Stimulated activated CD4-positive, alpha-beta T cell treated with anti-CD3 and anti-CD28 coated beads, Interleukin-15, amount 100 ng/mL, for 24 hours (primary cell): Measurements from ENCODE around the gene TCOF1.
A peak's percentile ranks its signal among the peaks of the same experiment; 100 is the strongest.

Source experiments
- DNase-seq: peaks from one replicate; pipeline ENCODE4 v3.0.0-alpha.2; 2020

TCOF1 gene

GRCh38 chr5:150326707-150327106 lies 30.8 kb upstream of the TCOF1 start:
- no peak for DNase-seq

- DNase-seq: no peak
Measured at GRCh38 chr5:150327139-150327538, 30.4 kb upstream of the TCOF1 start.

GRCh38 chr5:150328515-150328914 lies 29.0 kb upstream of the TCOF1 start:
- no peak for DNase-seq

DNA sequence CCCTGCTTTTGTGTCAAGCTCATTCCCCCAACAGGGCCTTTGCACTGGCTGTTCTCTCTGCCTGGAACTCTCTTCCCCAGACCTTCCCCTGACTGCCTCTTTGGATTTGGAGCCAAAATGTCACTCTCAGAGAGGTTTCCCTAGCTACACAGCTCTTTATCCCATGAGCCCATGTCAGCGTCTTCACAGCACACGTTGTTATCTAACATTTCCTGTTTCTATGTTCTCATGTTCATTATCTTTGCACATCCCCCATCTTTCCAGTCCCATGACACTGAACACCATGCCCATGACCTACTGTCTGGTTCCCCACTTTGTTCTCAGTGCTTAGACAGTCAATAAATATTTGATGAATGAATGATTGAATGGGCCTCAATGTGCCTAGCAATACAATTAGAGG lies 28.5 kb upstream of the TCOF1 start:
- DNase-seq: no peak

DNA sequence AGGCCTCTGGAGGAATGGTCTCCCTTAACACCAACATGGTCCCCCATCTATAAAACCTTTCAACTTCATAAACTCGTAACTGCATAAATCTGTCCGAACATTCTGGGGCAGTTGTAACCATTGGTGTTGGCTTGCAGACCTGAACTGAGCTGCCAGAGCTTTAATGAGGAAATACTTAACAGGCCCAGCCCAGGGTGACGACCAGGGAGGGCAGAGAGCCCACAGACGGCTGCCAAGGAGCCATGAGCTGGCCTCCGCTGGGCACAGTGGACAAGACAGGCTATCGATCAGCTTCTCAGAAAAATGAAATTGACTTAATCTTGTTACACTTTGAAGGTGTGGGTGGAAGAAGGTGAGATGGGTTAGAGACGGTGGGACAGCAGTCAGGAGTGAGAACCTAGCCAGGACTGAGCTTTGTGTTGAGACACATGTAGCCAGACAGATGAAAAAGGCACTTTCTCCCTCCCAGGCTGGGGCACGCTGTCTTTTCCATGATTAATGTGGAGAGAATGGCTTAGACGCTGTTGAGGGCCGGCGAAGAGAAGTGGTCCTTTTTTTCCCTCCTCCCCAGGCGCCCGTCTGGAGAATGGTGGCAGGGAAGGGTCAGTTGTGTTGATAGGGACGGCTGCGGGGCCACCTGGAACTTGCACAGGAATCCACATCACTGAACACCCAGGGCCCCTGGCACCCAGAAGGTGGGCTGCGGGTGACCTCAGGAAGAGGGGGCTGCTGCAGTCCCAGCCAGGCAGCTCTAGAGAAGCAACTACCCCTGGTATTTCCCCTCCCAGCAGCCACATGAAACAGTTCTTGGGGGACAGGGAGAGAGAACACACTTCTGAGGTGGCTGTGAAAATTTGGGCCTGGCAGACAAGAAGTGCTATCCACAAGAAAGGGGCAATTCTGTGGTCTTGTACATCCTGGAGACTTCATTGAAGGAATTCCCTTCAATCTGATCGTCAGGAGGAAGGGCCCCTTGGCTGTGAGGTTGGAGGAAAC lies 27.3 kb upstream of the TCOF1 start:
- no peak for DNase-seq

- DNase-seq: no peak
Measured at GRCh38 chr5:150333400-150333799, 24.1 kb upstream of the TCOF1 start.

DNA sequence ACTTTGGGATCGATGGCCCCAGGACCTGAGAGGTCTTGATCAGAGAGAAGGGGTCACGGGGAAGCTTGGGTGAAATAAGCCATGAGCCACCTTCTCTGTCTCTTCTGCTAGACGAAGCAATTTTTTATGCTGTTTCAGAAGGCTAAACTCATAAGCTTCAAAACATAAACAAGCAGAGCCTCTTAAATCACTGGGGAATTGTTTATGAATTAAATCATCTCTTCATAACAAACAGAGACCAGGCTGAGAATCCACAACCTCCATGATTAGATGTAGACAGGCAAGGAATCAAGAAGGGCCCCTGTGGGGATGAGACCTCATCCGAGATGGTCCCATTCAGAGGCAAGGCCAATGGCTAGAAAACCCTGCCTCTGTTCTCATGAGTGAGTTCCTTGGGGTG lies 21.7 kb upstream of the TCOF1 start:
- no peak for DNase-seq

GRCh38 chr5:150338546-150338945 lies 19.0 kb upstream of the TCOF1 start:
- no peak for DNase-seq

DNA sequence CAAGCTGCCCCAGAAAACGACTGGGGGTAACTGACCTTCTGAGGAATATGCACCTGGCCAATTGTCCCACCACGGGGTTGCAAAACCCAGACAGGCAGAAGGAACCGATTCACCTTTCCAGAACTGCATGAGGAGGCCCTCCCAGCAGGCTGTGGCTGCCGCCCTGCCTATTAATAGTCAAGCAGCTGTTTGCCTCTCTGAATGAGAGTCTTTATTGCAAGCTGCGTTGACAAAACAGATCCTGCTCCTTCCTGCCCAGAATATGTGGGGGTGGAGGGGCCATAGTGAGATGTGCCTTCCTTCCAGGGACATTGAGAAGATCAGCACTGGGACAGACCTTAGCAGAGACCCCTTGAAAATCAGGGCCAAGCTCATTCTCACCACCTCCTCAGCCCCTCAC lies 18.3 kb upstream of the TCOF1 start:
- DNase-seq: no peak

GRCh38 chr5:150339841-150340240 lies 17.7 kb upstream of the TCOF1 start:
- DNase-seq: no peak

DNA sequence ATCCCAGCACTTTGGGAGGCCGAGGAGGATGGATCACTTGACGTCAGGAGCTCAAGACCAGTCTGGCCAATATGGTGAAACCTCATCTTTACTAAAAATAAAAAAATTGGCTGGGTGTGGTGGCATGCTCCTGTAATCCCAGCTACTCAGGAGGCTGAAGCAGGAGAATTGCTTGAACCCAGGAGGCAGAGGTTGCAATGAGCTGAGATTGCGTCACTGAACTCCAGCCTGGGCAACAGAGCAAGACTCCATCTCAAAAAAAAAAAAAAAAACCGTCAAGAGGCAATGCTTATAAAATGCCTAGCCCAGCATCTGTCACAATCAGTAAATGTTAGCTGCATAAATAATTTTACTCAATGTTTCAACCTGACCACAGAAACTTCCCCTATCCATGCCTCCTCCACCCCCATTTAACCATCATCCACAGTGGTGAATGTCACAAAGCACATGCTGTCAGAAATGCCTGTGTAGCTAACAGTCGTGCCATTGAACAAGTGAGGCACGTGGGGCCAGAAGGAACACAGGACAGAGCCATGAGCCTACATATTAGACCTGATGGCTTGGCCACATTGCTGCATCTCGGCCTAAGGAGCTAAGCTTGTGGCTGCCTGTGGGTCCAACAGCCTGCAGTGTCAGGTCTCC lies 16.8 kb upstream of the TCOF1 start:
- DNase-seq: no peak

DNA sequence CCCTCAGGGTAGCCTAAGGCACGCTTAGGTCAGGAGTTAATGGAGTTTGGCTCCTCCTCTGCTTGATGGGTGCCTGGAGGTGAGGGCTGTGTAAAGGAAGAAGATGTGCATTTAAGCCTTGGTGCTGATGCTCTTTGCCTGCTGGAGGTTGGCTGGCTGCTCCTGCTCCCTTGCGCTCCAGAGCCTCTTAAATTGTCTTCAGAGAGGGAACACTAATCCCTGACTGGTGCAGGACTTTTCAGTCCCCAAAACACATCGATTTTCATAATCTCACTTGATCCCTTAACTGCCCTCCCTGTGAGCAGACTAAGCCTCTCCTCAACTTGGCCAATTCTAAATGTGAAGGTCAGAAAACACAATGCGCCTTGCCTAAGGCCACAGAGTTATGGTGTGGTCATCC lies 16.2 kb upstream of the TCOF1 start:
- no peak for DNase-seq

DNA sequence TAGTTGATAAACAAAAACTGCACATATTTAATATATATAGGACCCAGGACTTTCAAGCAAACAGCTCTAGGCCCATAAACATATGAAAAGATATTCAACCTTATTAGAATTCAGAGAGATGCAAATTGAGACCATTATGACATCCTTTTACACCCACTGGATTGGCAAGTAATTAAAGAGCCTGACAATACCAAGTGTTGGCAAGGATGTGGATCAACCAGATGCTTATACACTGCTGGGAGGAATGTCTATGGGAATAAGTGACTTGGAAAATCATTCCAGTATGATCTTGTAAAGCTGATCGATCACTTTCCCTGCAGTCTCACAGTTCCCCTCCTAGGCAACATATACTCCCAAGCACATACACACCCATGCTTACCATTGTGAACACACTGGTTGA lies 15.5 kb upstream of the TCOF1 start:
- DNase-seq: no peak

GRCh38 chr5:150342583-150342982 lies 14.9 kb upstream of the TCOF1 start:
- DNase-seq: no peak

DNA sequence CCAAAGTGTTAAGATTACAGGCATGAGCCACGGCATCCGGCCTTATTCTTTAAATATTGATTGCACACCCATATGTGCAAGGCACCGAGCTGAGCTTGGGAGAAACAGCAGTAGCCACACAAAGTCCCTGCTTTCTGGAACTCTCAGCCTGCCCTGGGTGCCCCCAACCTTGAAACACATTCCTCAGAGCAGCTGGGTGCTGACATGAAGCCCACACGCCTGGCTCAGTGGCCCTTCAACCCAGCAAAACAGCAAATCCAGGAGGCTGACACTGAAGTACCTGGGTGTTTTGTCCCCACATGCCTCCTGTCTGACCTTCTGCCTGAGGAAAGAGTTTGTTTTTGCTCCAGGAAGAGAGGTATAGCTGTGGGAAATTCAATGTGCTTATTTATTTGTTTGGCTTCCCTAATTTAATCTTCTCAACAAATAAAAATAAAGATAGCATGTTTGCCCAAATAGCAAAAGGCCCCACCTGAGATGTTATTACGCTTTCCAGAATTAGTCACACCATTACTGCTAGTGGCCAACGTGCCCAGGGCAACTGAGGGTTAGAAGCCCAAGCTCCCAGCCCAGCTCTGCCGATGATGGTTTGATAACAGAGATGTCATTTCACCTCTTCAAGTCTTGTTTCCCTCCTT lies 13.4 kb upstream of the TCOF1 start:
- DNase-seq: no peak

DNA sequence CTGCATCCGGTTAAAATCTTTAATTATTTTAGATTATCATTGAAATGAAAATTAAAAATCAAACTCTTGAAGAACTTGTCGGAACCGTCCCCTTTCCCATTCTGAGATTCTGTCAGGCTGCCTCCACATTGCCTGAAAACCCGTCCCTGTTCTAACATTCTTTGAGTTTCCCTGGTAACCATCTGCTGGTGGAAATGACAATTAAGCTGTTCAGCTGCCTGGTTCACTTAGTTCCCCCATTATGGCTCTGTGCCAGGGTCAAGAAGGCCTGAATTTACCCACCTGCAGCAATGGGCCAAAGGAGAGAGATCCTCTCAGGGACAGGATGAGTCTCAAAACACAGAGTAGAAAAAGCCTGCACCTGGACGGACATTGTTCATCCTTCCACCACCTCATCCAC lies 11.8 kb upstream of the TCOF1 start:
- no peak for DNase-seq

DNA sequence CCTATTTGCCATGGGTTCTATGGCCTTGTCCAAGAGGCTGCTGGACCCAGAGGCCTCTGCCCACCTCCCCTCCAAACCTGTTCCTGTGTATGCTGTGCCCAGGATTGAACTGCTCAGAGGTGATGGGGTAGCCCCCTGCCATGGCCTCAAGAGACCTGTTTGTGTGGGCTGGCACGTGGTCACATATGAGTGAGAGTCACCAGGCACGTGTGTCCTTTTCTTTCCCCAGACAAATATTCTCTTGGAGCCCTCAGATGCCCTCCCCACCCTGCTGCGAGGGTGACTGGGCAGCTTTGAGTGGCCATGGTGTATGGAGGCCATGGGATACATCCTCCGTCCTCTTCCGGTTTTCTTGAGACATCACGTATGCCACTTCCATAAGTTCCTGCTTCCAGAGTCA lies 10.9 kb upstream of the TCOF1 start:
- DNase-seq: no peak

- DNase-seq: no peak
Measured at GRCh38 chr5:150347003-150347402, 10.5 kb upstream of the TCOF1 start.

DNA sequence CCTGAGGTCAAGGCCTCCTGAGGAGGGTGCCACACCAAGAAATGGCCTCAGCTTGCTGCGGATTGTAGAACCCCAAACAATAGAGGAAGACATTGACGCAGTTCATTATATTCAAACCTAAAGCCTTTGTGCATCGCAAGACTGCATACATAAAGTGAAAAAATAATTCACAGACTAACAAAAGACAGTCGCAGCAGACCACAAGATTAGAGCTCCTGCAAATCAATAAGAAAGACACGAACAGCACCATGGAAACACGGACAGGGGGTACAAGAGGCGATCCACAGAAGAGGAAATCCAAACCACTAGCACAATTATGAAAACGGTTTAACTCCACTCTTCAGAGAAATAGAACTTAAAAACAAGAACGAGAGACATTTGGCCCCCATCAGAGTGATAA lies 10.0 kb upstream of the TCOF1 start:
- DNase-seq: no peak

- no peak for DNase-seq
Measured at GRCh38 chr5:150349681-150350275, 7.7 kb upstream of the TCOF1 start.

DNA sequence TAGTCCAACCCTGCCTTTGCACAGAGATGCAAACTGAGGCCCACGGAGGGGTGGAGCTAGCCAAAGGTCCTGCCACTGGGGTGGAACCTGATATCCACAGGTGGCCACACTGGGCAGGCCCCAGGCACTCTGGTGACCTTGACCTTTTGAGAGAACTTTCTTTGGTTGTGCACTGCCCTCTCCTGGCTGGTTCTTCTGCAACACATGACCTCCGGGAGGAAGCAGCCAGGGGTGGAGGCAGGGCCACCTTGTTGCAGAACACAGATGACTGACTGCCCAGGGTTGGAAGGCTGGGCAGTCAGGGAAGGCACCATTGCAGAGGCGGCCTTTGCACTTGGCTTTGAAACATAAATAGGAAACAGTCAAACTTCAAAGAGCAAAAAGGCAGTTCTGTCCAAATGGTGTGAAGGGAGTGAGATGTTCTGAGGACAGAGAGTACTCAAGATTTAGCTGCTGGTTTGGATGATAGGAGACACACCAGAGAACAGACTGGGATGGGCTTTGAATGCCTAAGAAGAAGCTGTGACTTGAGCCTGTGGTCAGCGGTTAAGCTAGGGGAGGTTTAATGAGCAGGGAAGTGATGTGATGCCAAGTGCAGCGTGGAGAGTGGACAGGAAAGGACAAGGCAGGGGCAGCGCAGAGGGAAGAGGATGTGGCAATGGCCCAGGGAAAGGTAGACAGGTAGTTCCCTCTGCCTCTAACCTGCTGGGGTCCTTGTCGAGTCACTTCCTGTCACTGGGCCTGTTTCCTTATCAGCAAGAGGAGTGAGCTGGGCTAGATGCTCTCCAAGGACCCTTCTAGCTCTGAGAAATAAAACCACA lies 6.8 kb upstream of the TCOF1 start:
- peak; percentile 65 for DNase-seq

DNA sequence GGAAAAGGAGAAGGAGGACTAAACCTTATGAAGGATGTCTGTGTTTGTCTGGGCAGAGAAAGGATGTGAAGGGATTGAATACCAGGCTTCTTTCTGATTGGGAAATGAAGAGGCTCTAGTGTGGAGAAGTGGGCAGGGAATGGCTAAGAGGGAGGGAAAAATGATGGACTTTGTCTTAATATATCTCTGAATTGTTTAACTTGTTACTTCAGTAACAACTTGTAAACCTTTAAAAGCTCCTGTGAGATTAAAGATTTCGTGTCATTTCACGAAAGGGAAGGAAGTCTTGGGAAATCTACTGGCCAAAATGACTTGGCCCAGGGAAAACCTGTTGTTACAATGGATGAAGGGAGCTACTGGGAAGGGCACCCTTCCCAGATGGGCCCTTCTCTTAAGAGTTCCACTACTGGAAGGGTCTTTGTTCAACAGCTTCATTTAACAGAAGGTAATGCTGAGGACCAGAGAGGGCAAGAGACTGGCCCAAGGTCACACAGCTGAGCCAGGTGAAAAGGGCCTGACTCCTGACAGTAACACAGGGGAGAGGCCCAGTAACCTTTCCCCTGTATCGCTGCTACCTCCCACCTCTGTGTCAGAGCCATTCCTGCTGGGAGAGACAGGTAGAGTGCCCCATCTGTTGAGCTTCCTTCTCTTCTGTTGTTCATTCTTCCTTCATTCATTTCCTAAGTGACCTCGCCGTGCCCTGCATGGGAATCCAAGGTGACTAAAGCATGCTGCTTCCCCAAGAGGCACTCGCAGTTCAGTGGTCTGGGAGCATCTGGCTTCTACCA lies 5.1 kb upstream of the TCOF1 start:
- no peak for DNase-seq
